Activated CD4-positive, alpha-beta T cell treated with anti-CD3 and anti-CD28 coated beads for 36 hours (primary cell): ENCODE results near the gene DAB1. TPM values are rescaled to one million over a fixed set of nuclear protein-coding genes. Genes with fewer than 3 reads are reported as not detected.
A peak's percentile ranks its signal among the peaks of the same experiment; 100 is the strongest.

ENCODE experiments used
- ATAC-seq: fragments of 200-7000 bp; cut with Tn5 transposase; one replicate; pipeline ENCODE4 v1.10.0; 2021; ENCODE audit warnings: mild to moderate bottlenecking, moderate library complexity
- CTCF ChIA-PET: fragments of 350-600 bp; sonication (Branson Sonifier 250); formaldehyde crosslinking; loops from one replicate; lab custom pipeline; 2021; ENCODE audit warnings: antibody characterized with exemption; lab: Charles Lee
- POLR2A ChIA-PET: fragments of 350-600 bp; sonication (Branson Sonifier 250); formaldehyde crosslinking; loops from one replicate; lab custom pipeline; 2021; ENCODE audit warnings: antibody characterized with exemption, inconsistent platforms; lab: Charles Lee
- DNase-seq: peaks from one replicate; pipeline ENCODE4 v3.0.0-alpha.2; 2020
- H3K27ac Mint-ChIP-seq: one replicate; pipeline ENCODE4 v1.8.0; 2021; ENCODE audit warnings: mixed read lengths
- H3K27me3 Mint-ChIP-seq: one replicate; pipeline ENCODE4 v1.8.0; 2021; ENCODE audit warnings: mixed read lengths
- H3K36me3 Mint-ChIP-seq: one replicate; pipeline ENCODE4 v1.8.0; 2021; ENCODE audit warnings: low read depth, mixed read lengths
- H3K4me1 Mint-ChIP-seq: one replicate; pipeline ENCODE4 v1.8.0; 2021; ENCODE audit warnings: mixed read lengths
- H3K4me3 Mint-ChIP-seq: one replicate; pipeline ENCODE4 v1.8.0; 2021; ENCODE audit warnings: mild to moderate bottlenecking, moderate library complexity, mixed read lengths
- H3K9me3 Mint-ChIP-seq: one replicate; pipeline ENCODE4 v1.8.0; 2021; ENCODE audit warnings: low read depth, mixed read lengths
- intact Hi-C, 2 experiments: fragments of 100-400 bp; cut with DNase I in 1 of 2; cut with micrococcal nuclease in 1 of 2; formaldehyde crosslinking; loops; one replicate each; pipeline versions ENCODE4 v1.14.2 to v1.15.1; 2022 to 2024; cut with DNase I, micrococcal nuclease
- total RNA-seq, 2 experiments: library from RNA; stranded (reverse); gene quantifications; one replicate each; pipeline ENCODE4 v1.2.3, GENCODE V29; 2021

The DAB1 gene
- total RNA-seq, 2 experiments from 2014 or later: 0.11 TPM; not detected in 1

- Mint-ChIP-seq H3K36me3 (no peaks in the 10 kb centered on the region), H3K9me3 (no peaks in the 10 kb centered on the region), H3K27ac (no peak overlapping the region), H3K4me3 (no peak overlapping the region), H3K27me3 (peaks cover 12% of the 10 kb centered on the region), H3K4me1 (no peaks in the 10 kb centered on the region)
- DNase-seq: no peak
- ChIA-PET CTCF (no interaction called here), POLR2A (no interaction called here)
- ATAC-seq: no peak
- intact Hi-C loops: no loop called here
Observed at GRCh38 chr1:57046462-57046861, 377.4 kb downstream of the DAB1 start.

- Mint-ChIP-seq H3K36me3 (no peaks in the 10 kb centered on the region), H3K27ac (no peak overlapping the region), H3K4me1 (no peaks in the 10 kb centered on the region), H3K4me3 (no peak overlapping the region), H3K9me3 (no peaks in the 10 kb centered on the region), H3K27me3 (peaks cover 8% of the 10 kb centered on the region)
- intact Hi-C loops: no loop called here
- POLR2A ChIA-PET: no interaction called here
- ATAC-seq: no peak
- CTCF ChIA-PET: interaction anchor here (1.1 kb wide), 1 partner anchor 21 kb away, joined by 3 read pairs; no protein-coding TSS in a partner anchor
- DNase-seq: no peak
Observed at GRCh38 chr1:57041901-57042300, 382.0 kb downstream of the DAB1 start.

- Mint-ChIP-seq H3K27ac (no peak overlapping the region), H3K4me1 (no peaks in the 10 kb centered on the region), H3K9me3 (no peaks in the 10 kb centered on the region), H3K27me3 (peaks cover 11% of the 10 kb centered on the region), H3K36me3 (no peaks in the 10 kb centered on the region), H3K4me3 (no peak overlapping the region)
- DNase-seq: no peak
- ATAC-seq: no peak
- intact Hi-C loops: no loop called here
- CTCF ChIA-PET: no interaction called here
- POLR2A ChIA-PET: no interaction called here
Observed at GRCh38 chr1:57040811-57041210, 383.0 kb downstream of the DAB1 start.

GRCh38 chr1:57036641-57037579 is 386.9 kb downstream of the DAB1 start:
- Mint-ChIP-seq H3K4me1 (peaks cover 3% of the 10 kb centered on the region), H3K36me3 (no peaks in the 10 kb centered on the region), H3K27me3 (peaks cover 8% of the 10 kb centered on the region), H3K27ac (no peak overlapping the region), H3K9me3 (no peaks in the 10 kb centered on the region), H3K4me3 (no peak overlapping the region)
- ATAC-seq (no peak), DNase-seq (no peak)
- intact Hi-C loops: no loop called here
- POLR2A ChIA-PET: no interaction called here
- CTCF ChIA-PET: no interaction called here

- H3K9me3 Mint-ChIP-seq: no peaks in the 10 kb centered on the region
- H3K27ac Mint-ChIP-seq: no peak overlapping the region
- ChIA-PET CTCF (interaction anchor here (0.5 kb wide), 1 partner anchor 754 kb away, joined by 3 read pairs; no protein-coding TSS in a partner anchor), POLR2A (no interaction called here)
- peaks cover 3% of the 10 kb centered on the region for H3K4me1 Mint-ChIP-seq
- no peak for ATAC-seq
- DNase-seq: no peak
- no peaks in the 10 kb centered on the region for H3K36me3 Mint-ChIP-seq
- peaks cover 12% of the 10 kb centered on the region for H3K27me3 Mint-ChIP-seq
- H3K4me3 Mint-ChIP-seq: no peak overlapping the region
- intact Hi-C loops: no loop called here
Observed at GRCh38 chr1:57034713-57035112, 389.1 kb downstream of the DAB1 start.

GRCh38 chr1:57033222-57034001 is 390.4 kb downstream of the DAB1 start:
- ChIA-PET CTCF (no interaction called here), POLR2A (no interaction called here)
- no peak overlapping the region for H3K27ac Mint-ChIP-seq
- DNase-seq: peak; percentile 8
- H3K4me3 Mint-ChIP-seq: no peak overlapping the region
- peaks cover 3% of the 10 kb centered on the region for H3K4me1 Mint-ChIP-seq
- no peaks in the 10 kb centered on the region for H3K36me3 Mint-ChIP-seq
- peaks cover 3% of the 10 kb centered on the region for H3K9me3 Mint-ChIP-seq
- intact Hi-C loops: no loop called here
- ATAC-seq: peak; percentile 74
- H3K27me3 Mint-ChIP-seq: peaks cover 9% of the 10 kb centered on the region

- DNase-seq (no peak), ATAC-seq (no peak)
- no peak overlapping the region for H3K4me3 Mint-ChIP-seq
- no peaks in the 10 kb centered on the region for H3K4me1 Mint-ChIP-seq
- H3K9me3 Mint-ChIP-seq: peaks cover 6% of the 10 kb centered on the region
- H3K27ac Mint-ChIP-seq: no peak overlapping the region
- intact Hi-C loops: no loop called here
- POLR2A ChIA-PET: no interaction called here
- CTCF ChIA-PET: interaction anchor here (1.0 kb wide), 1 partner anchor 10 kb away, joined by 3 read pairs; no protein-coding TSS in a partner anchor
- H3K36me3 Mint-ChIP-seq: no peaks in the 10 kb centered on the region
- peaks cover 5% of the 10 kb centered on the region for H3K27me3 Mint-ChIP-seq
Observed at GRCh38 chr1:57026624-57027354, 397.1 kb downstream of the DAB1 start.

- H3K9me3 Mint-ChIP-seq: peaks cover 6% of the 10 kb centered on the region
- H3K27ac Mint-ChIP-seq: no peak overlapping the region
- H3K27me3 Mint-ChIP-seq: peaks cover 2% of the 10 kb centered on the region
- no peak overlapping the region for H3K4me3 Mint-ChIP-seq
- H3K36me3 Mint-ChIP-seq: no peaks in the 10 kb centered on the region
- ATAC-seq: no peak
- ChIA-PET POLR2A (no interaction called here), CTCF (no interaction called here)
- intact Hi-C loops: no loop called here
- DNase-seq: no peak
- H3K4me1 Mint-ChIP-seq: no peaks in the 10 kb centered on the region
Observed at GRCh38 chr1:57024855-57025254, 399.0 kb downstream of the DAB1 start.

GRCh38 chr1:57024428-57024827 is 399.4 kb downstream of the DAB1 start:
- intact Hi-C loops: no loop called here

GRCh38 chr1:57020216-57020615 is 403.6 kb downstream of the DAB1 start:
- Mint-ChIP-seq H3K4me1 (no peaks in the 10 kb centered on the region), H3K36me3 (no peaks in the 10 kb centered on the region), H3K4me3 (no peak overlapping the region), H3K27me3 (peaks cover 2% of the 10 kb centered on the region), H3K9me3 (no peaks in the 10 kb centered on the region), H3K27ac (no peak overlapping the region)
- POLR2A ChIA-PET: no interaction called here
- intact Hi-C loops: no loop called here
- no peak for DNase-seq
- CTCF ChIA-PET: interaction anchor here (0.6 to 0.7 kb wide), 2 partner anchors 22 to 249 kb away, joined by 3 to 4 read pairs; no protein-coding TSS in a partner anchor
- no peak for ATAC-seq

More at GRCh38 chr1:57024428-57024827, 399.4 kb downstream of the DAB1 start:
- no peaks in the 10 kb centered on the region for H3K4me1 Mint-ChIP-seq
- ChIA-PET CTCF (no interaction called here), POLR2A (no interaction called here)
- H3K9me3 Mint-ChIP-seq: peaks cover 6% of the 10 kb centered on the region
- DNase-seq (no peak), ATAC-seq (no peak)
- no peak overlapping the region for H3K4me3 Mint-ChIP-seq
- peaks cover 2% of the 10 kb centered on the region for H3K27me3 Mint-ChIP-seq
- no peak overlapping the region for H3K27ac Mint-ChIP-seq
- H3K36me3 Mint-ChIP-seq: no peaks in the 10 kb centered on the region

GRCh38 chr1:57019236-57019839 is 404.5 kb downstream of the DAB1 start:
- intact Hi-C loops: no loop called here
- no peak overlapping the region for H3K4me3 Mint-ChIP-seq

More at GRCh38 chr1:57019236-57019839, 404.5 kb downstream of the DAB1 start:
- H3K36me3 Mint-ChIP-seq: no peaks in the 10 kb centered on the region
- DNase-seq (no peak), ATAC-seq (no peak)
- no peaks in the 10 kb centered on the region for H3K4me1 Mint-ChIP-seq
- H3K27me3 Mint-ChIP-seq: no peaks in the 10 kb centered on the region
- no peaks in the 10 kb centered on the region for H3K9me3 Mint-ChIP-seq
- CTCF ChIA-PET: interaction anchor here (1.4 kb wide), 1 partner anchor 29 kb away, joined by 3 read pairs; no protein-coding TSS in a partner anchor
- H3K27ac Mint-ChIP-seq: no peak overlapping the region
- POLR2A ChIA-PET: no interaction called here
